T1000 (cell line): Measurements from ENCODE around the gene ZFAND5.

Source experiments
- DNase-seq: peaks from one replicate; lab custom pipeline; 2025; ENCODE audit warnings: mixed read lengths; lab: John Stamatoyannopoulos, UW

Gene ZFAND5

GRCh38 chr9:72363236-72363635 is 1.8 kb downstream of the ZFAND5 start:
- DNase-seq, result no peak

GRCh38 chr9:72362680-72363139 is 2.3 kb downstream of the ZFAND5 start:
- DNase-seq, result no peak

GRCh38 chr9:72362118-72362531 is 2.9 kb downstream of the ZFAND5 start:
- no peak for DNase-seq

- DNase-seq, result no peak
Measured at GRCh38 chr9:72361217-72361616, 3.8 kb downstream of the ZFAND5 start.

GRCh38 chr9:72360324-72360723 is 4.7 kb downstream of the ZFAND5 start:
- DNase-seq, result no peak

GRCh38 chr9:72356041-72356582 is 8.9 kb downstream of the ZFAND5 start:
- DNase-seq, result no peak

DNA sequence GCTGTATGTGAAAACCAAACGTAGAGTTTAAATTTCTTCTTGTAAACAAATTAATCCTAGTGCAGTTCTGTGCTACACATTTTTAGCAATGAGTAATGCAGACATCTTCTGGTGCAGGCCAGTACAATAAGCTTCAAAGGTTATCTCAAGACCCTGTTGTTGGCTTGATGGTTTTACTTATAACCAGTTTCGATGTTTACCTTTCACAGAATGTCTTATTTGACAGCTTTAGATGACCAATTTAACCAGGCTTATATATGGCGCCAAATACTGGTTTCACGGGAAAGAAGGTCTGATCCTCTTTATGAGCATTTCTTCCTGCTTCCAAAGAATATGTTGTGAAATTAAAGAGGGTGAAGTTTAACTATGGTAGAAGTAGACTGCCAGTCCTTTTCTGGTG is 9.9 kb downstream of the ZFAND5 start:
- no peak for DNase-seq

DNA sequence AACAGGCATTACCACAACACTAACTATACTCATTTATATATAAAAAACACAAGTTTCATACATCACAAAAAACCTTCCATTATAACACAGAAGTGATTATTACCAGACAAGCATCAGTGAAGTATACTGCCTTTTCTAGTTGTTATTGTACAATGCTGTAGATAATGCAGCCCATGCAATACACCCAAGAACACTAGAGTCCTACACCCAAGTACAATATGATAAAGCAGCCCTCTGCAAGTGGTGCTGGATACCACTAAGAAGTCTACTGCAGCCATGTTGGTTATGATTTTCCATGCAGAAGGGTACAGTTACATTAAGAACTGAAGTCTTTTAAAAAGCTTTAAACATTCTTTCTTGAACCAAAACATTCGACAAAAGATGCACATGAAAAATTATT is 10.3 kb downstream of the ZFAND5 start:
- DNase-seq, result no peak

DNA sequence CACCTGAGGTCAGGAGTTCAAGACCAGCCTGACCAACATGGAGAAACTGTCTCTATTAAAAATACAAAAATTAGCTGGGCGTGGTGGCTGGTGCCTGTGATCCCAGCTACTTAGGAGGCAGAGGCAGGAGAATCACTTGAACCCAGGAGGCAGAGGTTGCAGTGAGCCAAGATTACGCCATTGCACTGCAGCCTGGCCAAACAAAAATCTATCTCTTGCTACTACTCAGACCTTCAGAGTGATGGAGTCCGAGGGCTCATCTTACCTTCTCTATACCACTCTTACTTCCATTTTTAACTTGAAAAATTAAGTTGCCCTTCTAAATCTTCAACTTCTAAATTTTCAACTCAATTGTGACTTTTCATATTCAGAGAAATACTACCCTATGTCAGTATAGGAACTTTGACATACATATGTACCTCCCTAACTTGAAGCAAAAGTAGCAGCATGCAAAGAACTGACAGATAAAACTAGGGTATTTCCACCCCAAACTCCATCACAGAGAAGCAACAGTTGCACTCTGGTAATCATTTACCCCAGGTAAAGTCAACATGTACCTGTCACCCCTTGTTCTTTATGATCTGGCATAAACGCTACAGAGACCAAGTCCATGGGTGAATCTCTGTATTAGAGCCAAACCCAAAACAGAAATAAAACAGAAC is 11.4 kb downstream of the ZFAND5 start:
- no peak for DNase-seq

DNA sequence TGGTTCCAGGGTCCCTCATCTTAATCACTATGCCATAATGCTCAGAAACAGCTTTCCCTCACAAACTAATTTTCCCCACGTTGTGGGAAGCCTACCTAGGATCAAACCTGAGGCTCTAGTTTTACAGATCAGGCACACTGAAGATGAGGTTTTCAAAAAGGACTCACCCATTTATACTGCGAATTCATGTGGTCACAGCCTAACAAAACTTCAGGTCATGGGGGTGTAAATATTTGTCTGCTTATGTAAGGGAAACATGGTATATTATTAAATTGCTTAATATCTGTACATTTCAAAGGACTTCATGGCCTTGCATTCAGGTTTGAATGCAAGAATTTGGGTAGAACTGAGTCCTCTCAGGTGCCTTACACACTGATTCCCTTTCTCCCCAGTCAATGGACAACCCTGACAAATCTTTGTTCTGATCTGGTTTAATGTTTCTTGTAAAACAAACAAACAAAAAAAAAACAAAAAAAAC is 12.1 kb downstream of the ZFAND5 start:
- DNase-seq, result no peak

GRCh38 chr9:72351538-72352453 is 13.2 kb downstream of the ZFAND5 start:
- DNase-seq, result no peak

DNA sequence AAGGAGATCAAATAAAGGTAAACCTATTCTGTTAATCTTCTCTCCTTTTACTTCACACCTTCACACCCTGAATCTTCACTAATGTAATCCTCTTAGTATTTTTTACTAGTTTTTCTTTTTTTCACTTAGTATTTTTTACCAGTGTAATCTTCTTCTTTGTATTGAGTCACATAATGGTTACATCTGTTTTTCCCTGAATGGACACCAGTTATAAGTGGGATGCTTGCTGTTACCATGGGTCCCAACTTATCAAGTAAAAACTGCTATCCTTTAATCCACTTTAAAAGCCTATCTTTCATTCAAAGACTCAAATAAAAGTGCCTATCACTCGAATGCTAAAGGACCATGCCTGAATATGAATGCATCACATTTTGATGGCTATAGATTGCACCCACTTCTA is 15.1 kb downstream of the ZFAND5 start:
- DNase-seq, result no peak

GRCh38 chr9:72349240-72349639 is 15.8 kb downstream of the ZFAND5 start:
- no peak for DNase-seq

GRCh38 chr9:72346333-72346732 is 18.7 kb downstream of the ZFAND5 start:
- no peak for DNase-seq

DNA sequence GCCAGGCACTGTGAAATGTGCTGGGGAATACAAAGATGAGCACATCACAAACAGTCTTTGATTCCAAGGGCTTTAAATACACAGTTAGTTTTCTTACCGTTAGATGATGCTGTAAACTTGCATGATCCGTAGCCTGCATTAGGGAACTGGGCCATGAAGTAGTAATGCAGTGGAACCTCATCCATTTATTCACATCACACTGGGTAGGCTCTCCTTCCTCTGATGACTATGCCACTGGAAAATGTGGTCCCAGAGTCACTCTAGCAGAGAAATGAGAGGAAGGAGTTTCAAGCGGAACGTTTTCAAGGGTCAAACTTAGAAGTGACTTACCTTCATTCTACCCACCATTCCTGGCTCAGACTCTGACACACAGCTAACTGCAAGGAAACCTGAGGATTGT is 26.4 kb downstream of the ZFAND5 start:
- DNase-seq, result no peak

DNA sequence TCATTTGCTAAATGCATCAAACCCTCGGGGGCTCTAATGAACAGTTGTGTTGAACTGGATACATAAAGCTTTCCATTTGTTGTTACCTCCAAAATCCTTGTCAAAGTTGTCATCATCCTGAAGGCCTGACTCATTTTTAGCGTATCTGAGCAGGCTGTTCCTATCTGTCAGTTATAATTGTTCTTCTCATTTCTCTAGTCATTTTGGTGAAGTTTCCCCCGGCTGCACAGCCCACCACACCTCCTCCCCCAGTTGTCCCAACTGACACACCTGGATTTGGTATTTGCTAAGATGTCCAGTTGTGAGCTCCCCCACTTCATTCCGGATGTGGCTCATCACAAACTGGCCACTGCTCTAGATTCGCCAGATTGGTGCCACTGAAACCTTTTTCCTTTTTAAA is 27.7 kb downstream of the ZFAND5 start:
- DNase-seq, result no peak

- DNase-seq, result no peak
Measured at GRCh38 chr9:72334658-72335337, 30.2 kb downstream of the ZFAND5 start.

DNA sequence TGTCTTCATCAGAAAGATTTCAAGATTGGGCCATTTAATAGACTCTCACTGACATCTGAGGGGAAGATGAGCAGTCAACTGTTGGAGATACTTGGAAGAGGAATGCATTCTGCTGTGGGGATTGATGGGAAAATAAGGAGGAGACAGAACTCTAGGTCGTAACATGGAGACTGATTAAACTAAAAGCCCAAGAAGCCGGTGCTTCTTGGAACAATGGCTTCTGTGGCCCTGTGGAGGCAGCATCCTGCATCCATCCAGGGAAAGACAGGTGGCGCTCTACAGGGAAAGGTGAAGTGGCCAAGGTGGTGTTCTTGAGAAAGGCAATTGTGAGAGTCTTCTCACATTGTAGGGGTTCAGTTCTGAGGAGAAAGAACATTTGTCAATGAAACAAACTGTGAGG is 31.3 kb downstream of the ZFAND5 start:
- no peak for DNase-seq

DNA sequence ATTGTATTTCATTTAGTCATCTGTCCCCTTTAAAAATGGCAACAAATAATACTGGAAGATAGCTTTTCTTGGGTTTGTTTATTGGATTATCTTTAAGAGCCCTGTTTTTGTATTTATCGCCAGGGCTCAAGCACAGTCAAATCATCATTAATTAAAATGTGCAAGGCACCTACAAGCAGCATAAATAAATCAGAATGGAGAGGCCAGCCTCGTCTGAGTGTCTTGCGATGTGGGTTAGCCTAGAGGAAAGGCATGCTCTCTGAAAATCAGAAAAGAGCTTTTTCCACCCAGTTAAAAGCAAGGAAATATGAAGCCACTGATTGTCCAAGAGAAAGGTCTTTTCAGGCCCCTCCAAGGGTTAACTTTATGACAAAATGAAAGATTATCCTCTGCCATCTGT is 31.8 kb downstream of the ZFAND5 start:
- DNase-seq, result no peak

DNA sequence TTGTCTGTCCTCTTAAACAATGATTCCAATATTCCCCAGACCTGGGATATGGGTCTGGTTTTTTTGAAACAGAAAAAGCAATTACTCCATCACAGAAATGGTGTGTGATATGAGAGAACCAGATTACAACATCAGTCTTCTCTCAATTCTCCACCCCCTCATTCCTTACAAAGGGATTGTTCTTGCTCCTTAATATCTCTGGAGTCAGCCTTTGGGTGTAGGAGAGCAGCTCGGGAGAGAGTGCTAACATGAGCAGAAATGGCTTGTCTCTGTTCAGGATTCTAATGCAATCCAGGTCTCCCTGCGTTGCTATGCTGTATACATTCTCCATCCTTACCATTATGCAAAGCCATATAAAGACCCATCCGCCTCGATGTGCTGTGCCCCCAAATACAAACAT is 32.7 kb downstream of the ZFAND5 start:
- DNase-seq, result no peak

DNA sequence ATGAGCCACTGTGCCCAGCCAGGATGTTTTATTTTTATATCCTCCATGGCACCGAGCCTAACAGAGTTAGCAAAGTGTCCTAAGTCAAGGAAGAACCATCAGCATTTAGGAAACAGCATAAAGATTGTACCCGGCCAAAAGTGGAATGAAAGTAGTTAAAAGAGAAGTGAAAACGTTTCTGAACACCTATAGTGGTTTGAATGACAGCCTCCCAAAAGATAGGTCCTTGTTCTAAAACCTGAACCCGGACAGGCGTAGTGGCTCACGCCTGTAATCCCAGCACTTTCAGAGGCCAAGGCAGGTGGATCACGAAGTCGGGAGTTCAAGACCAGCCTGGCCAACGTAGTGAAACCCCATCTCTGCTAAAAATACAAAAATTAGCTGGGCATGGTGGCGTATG is 37.4 kb downstream of the ZFAND5 start:
- DNase-seq, result no peak

GRCh38 chr9:72326641-72327040 is 38.4 kb downstream of the ZFAND5 start:
- DNase-seq, result no peak
